Lower leg skin (tissue), 4 donors: ENCODE measurements around the gene DTD1. TPM values are rescaled to one million over a fixed set of nuclear protein-coding genes. Genes with fewer than 3 reads are reported as not detected.

Experiments used
- DNase-seq, 2 donors: peaks; one replicate each; pipeline ENCODE4 v3.0.0-alpha.2; 2019; ENCODE audit warnings: low spot score in 2 of 2
- H3K4me3 ChIP-seq: fragments of 200-600 bp; sonication (generic); 2 replicates; pipeline ENCODE4 v1.5.1; 2017; ENCODE audit warnings: mild to moderate bottlenecking, low read depth; ENCODE audit not compliant: poor library complexity, severe bottlenecking
- POLR2A ChIP-seq, 2 donors: fragments of 450-650 bp; IDR thresholded peaks; one replicate each; pipeline ENCODE4 v1.6.1; 2016 to 2017; ENCODE audit warnings: antibody characterized with exemption in 2 of 2, mild to moderate bottlenecking in 1 of 2, moderate library complexity in 1 of 2
- WGBS, 2 donors: methylation state at CpG; one replicate each; pipeline ENCODE4 v1.1.5; 2018; 5-methylcytosine and 5-hydroxymethylcytosine counted together
- intact Hi-C: fragments of 100-400 bp; cut with DNase I; formaldehyde crosslinking; loops from one replicate; pipeline ENCODE4 v1.15.0; 2023; ENCODE audit warnings: low total_unique reads
- total RNA-seq, 4 donors: library from RNA; depleted of rRNA; stranded (reverse); fragments of >200 nt; gene quantifications; one replicate each; pipeline ENCODE4 v1.1.0, GENCODE V29; 2016
- TF ChIP-seq, protein P1 (sequence below), 3 donors: fragments of 450-650 bp; IDR thresholded peaks; one replicate each; pipeline ENCODE4 v1.5.1; 2016; ENCODE audit warnings: antibody characterized with exemption in 3 of 3, mild to moderate bottlenecking in 3 of 3, moderate library complexity in 2 of 3

The DTD1 gene
- total RNA-seq, 4 donors from 2014 or later: 21.7 to 41.8 (median 39.8) TPM

DNA sequence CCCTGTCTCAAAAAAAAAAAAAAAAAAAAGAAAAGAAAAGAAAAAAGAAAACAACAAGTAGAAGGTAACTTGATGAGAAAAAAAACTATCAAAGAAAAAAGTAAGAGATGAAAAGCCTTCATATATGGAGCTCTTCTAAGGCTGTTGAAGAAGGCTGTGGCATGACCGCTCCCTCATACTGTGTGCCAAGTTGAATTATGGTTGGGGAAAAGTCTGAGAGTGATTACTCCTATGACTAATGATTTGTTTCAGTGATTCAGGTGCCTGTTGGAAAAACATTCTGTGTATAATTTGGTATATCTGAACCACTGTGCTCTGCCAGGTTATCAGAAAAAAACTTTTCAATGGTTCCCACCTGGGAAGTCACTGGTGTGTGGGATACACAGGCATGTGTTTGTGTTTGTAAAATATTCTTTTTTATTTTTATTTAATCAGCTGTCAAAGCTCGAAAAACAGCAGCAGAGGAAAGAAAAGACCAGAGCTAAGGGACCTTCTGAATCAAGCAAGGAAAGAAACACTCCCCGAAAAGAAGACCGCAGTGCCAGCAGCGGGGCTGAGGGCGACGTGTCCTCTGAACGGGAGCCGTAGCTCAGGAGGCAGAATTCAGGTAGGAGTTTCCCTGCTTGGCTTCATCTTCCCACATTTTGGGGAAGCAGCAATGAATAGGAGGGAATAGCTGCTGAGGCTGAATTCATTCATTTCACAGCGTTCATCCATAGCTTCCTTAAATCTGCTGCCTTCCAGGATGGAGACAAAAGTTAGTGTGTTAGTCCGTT is 156.0 kb downstream of the DTD1 start:
- WGBS, 2 donors: 93 to 97% methylated on average over 11 of the region's 11 CpGs

DNA sequence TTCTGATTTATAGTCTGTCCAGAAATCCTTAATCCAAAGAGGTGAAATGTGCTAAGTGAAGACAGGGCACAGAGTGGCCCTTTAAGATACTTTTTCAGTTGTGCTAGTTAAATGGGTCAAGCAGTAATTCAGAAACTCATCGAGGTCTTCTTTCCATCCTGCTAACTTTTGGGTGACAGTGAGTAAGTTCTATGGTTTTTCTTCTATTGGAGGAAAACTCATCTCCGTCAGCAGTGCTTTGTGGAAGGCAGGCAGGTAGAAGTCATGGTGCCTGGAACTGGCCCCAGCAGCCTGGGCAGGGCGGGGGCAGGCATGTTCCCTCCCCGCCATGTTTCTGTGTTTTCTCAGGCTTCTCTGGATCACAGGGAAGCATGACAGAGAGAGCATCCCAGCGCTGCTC is 159.2 kb downstream of the DTD1 start:
- intact Hi-C loops: no loop called here
- no peak overlapping the region for H3K4me3 ChIP-seq
- no peak for DNase-seq
- WGBS, 2 donors: 84% methylated on average over 5 of the region's 5 CpGs
- TF ChIP-seq POLR2A (IDR thresholded peaks at IDR 0.05): no peak
- TF ChIP-seq, protein P1, sequence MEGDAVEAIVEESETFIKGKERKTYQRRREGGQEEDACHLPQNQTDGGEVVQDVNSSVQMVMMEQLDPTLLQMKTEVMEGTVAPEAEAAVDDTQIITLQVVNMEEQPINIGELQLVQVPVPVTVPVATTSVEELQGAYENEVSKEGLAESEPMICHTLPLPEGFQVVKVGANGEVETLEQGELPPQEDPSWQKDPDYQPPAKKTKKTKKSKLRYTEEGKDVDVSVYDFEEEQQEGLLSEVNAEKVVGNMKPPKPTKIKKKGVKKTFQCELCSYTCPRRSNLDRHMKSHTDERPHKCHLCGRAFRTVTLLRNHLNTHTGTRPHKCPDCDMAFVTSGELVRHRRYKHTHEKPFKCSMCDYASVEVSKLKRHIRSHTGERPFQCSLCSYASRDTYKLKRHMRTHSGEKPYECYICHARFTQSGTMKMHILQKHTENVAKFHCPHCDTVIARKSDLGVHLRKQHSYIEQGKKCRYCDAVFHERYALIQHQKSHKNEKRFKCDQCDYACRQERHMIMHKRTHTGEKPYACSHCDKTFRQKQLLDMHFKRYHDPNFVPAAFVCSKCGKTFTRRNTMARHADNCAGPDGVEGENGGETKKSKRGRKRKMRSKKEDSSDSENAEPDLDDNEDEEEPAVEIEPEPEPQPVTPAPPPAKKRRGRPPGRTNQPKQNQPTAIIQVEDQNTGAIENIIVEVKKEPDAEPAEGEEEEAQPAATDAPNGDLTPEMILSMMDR (IDR thresholded peaks at IDR 0.05): no peak

More for the DNA sequence above, 156.0 kb downstream of the DTD1 start:
- TF ChIP-seq, protein P1 (IDR thresholded peaks at IDR 0.05): no peak
- no peak for TF ChIP-seq POLR2A (IDR thresholded peaks at IDR 0.05)
- intact Hi-C loops: no loop called here
- DNase-seq: no peak
- H3K4me3 ChIP-seq: no peak overlapping the region

DNA sequence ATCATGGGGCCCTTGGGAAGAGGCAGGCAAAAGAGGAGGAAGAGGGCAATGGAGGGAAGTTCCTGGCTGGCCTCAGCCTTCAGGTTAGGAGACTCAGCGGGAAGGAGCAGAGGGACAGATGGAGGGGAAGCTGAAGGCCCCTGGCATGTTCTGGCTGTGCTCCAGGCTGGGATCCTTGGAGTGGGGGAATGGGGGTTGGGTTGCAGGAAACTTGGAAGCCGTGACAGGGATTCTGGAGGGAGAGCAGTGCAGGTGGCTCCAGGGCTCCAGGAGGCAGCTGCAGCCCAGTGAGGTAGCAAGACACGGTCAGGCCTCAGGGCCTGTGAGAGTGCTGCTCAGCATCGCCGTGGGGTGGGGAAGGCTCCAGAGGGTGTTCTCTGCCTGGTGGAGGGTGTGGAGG is 161.1 kb downstream of the DTD1 start:
- H3K4me3 ChIP-seq: no peak overlapping the region
- 74 to 83% methylated on average over 5 of the region's 5 CpGs for WGBS, 2 donors
- DNase-seq: no peak
- intact Hi-C loops: no loop called here
- TF ChIP-seq POLR2A (IDR thresholded peaks at IDR 0.05): no peak
- TF ChIP-seq, protein P1 (IDR thresholded peaks at IDR 0.05): no peak

DNA sequence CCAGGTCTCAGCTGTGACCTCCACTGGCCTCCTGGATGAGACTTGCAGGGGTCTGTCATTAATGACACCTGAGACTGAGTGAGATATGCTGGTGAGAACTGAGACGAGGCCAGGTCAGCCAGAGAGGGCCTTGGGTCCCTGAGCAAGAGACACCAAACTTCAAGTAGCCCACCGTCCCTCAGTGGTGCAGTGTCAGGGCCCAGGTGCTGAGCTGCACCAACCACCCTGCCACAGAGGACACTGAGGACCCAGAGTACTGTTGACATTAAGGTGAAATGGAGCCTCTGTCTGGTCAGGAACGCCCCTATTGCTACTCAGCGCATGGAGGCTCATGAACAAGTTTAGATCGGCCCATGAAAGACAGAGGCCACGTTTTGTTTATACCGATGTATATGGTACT is 161.7 kb downstream of the DTD1 start:
- WGBS, 2 donors: 90 to 95% methylated on average over 7 of the region's 7 CpGs
- no peak for DNase-seq
- TF ChIP-seq, protein P1 (IDR thresholded peaks at IDR 0.05): no peak
- no peak for TF ChIP-seq POLR2A (IDR thresholded peaks at IDR 0.05)
- intact Hi-C loops: no loop called here
- H3K4me3 ChIP-seq: no peak overlapping the region

DNA sequence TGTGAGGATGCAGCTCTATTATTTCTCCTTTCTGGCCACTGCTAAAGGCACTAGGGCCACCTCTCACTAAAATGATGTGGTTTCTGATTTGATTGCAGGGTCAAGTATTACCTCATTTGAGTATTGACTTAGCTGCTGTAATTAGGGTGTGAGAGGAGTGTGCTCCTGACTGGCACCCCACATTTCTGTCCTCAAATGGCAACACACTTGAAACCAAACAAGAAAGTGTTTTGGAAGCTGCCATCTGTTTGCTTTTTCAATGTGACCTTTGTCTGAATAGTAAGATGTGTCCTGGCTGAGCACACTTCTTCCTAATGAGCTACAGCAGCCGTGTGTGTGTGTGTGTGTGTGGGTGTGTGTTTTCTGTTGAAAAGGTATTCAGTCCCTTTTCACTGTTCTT is 162.9 kb downstream of the DTD1 start:
- WGBS, 2 donors: 15 to 57% methylated on average over 1 of the region's 1 CpG
- H3K4me3 ChIP-seq: no peak overlapping the region
- intact Hi-C loops: no loop called here
- DNase-seq: no peak
- TF ChIP-seq, protein P1 (IDR thresholded peaks at IDR 0.05): no peak
- no peak for TF ChIP-seq POLR2A (IDR thresholded peaks at IDR 0.05)
